NT2/D1 (cell line): ENCODE results near the gene CCDC83.

Source experiments
- YY1 ChIP-seq: IDR thresholded peaks from 2 replicates; pipeline ENCODE4 v1.6.1; 2011; ENCODE audit not compliant: insufficient read length, insufficient read depth
- ZNF274 ChIP-seq: IDR thresholded peaks from 2 replicates; pipeline ENCODE4 v1.6.1; 2011; ENCODE audit warnings: mild to moderate bottlenecking, low read depth, low read length

DNA sequence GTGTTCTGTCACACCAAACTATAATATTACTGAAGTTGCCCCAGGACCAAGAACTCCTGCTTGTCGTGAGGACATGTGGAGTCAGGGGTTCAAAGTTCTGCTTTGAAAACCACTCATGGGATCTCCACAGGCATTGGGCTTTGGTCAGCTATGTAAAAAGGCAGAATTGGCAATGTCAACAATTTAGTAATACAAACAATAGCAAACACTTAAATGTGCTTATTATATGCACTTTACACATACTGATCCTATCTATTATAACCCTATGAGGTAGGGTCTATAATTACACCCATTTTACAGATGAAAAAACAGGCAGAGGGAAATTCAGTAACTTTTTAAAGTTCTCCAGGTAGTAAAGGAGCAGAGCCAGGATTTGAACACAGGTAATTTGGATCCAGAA lies 94.6 kb downstream of the CCDC83 start:
- TF ChIP-seq YY1 (no peak), ZNF274 (no peak)
